Measurements from ENCODE around the gene AP3D1.

DNA sequence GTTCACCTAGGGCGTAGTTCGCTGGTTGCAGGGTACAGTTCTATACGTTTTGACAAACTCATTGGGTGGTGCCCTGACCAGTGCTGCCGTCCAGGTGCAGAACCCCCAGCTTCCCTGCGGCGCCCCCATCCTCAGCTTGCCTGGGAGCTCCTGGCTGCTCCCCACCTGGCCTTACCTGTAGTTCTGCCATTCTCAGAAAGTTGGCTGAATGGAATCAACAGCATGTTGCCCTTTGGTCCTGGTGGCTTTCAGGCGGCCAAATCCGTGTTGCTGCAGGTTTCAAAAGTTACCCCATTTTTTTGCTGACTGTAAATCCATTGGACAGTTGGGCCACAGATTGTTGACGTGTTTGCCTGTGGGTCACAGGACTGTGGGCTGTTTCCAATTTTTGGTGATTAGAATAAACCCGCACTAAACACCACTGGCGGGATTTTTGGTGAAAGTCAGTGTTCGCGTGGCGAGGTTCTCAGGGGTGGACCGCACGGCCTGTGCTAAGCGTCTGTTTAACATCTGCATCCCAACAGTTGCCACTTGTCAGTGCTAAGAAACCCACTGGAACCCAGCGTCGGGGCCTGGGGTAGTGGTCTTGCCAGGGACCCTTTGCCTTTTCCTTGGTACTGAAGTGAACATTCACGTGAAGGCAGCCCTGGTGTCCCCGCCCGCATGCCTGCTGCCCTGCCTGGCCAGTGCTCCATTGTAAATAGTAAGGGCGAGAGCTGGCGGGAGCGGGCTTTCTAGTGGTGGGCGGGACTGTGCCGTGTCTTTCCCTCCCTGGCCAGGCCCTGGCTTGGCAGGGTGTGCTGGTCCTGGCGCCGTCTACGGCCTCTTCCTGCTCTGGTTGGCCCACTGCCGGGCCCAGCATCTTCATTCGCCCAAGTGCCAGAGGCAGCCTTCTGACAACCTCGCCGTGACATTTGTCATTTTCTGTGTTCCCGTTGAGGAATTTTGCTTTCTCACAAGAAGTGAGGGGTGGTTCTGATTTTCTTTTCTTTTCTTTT is 15.7 kb upstream of the AP3D1 start:
- TF ChIP-seq POLR2A (IDR thresholded peaks at IDR 0.05): no peak
- TF ChIP-seq, protein P1, sequence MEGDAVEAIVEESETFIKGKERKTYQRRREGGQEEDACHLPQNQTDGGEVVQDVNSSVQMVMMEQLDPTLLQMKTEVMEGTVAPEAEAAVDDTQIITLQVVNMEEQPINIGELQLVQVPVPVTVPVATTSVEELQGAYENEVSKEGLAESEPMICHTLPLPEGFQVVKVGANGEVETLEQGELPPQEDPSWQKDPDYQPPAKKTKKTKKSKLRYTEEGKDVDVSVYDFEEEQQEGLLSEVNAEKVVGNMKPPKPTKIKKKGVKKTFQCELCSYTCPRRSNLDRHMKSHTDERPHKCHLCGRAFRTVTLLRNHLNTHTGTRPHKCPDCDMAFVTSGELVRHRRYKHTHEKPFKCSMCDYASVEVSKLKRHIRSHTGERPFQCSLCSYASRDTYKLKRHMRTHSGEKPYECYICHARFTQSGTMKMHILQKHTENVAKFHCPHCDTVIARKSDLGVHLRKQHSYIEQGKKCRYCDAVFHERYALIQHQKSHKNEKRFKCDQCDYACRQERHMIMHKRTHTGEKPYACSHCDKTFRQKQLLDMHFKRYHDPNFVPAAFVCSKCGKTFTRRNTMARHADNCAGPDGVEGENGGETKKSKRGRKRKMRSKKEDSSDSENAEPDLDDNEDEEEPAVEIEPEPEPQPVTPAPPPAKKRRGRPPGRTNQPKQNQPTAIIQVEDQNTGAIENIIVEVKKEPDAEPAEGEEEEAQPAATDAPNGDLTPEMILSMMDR (IDR thresholded peaks at IDR 0.05): no peak
